Measurements from ENCODE around the gene NCCRP1. TPM values are rescaled to one million over a fixed set of nuclear protein-coding genes. Genes with fewer than 3 reads are reported as not detected.

The NCCRP1 gene
- total and polyA plus RNA-seq, 2 experiments from 2014 or later = 2.5 to 7.0 TPM

DNA sequence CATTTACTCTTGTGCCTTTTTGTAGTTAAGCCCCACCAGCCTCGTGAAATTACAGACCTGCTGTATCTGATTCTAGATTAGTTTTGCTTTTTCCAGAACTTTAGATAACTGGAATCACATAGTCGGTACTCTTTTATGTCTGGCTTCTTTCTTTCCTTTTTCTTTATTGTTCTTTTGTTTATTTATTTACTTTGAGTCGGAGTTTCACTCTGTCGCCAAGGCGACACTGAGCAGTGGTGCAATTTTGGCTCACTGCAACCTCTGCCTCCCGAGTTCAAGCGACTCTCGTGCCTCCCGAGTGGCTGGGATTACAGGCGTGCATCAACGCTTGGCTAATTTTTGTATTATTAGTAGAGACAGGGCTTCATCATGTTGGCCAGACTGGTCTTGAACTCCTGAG, 6.0 kb upstream of the NCCRP1 start:
- Histone ChIP-seq H3K9me3 (ENCODE audit: low read depth) (no peaks in the 10 kb centered on the region), H3K9me2 (replicated peaks; ENCODE audit: insufficient read depth) (no peaks in the 10 kb centered on the region), H3K27me3 (no peaks in the 10 kb centered on the region), H3K4me1 (ENCODE audit: insufficient read depth) (no peaks in the 10 kb centered on the region), H3K4me3 (no peak overlapping the region), H3K36me3 (replicated peaks; ENCODE audit: insufficient read depth, low read depth) (no peaks in the 10 kb centered on the region), H3K27ac (no peak overlapping the region), H4K20me1 (ENCODE audit: insufficient read depth, poor library complexity, severe bottlenecking) (no peaks in the 10 kb centered on the region), H2AFZ (no peak overlapping the region), H3K4me2 (no peak overlapping the region), H3K79me2 (no peaks in the 10 kb centered on the region)
- no peak for TF ChIP-seq EZH2 (IDR thresholded peaks at IDR 0.05; ENCODE audit: borderline replicate concordance)
- TF ChIP-seq EZH2phosphoT487 (IDR thresholded peaks at IDR 0.05; ENCODE audit: low read depth, severe bottlenecking, unreplicated experiment) = no peak
- TF ChIP-seq, protein P1, sequence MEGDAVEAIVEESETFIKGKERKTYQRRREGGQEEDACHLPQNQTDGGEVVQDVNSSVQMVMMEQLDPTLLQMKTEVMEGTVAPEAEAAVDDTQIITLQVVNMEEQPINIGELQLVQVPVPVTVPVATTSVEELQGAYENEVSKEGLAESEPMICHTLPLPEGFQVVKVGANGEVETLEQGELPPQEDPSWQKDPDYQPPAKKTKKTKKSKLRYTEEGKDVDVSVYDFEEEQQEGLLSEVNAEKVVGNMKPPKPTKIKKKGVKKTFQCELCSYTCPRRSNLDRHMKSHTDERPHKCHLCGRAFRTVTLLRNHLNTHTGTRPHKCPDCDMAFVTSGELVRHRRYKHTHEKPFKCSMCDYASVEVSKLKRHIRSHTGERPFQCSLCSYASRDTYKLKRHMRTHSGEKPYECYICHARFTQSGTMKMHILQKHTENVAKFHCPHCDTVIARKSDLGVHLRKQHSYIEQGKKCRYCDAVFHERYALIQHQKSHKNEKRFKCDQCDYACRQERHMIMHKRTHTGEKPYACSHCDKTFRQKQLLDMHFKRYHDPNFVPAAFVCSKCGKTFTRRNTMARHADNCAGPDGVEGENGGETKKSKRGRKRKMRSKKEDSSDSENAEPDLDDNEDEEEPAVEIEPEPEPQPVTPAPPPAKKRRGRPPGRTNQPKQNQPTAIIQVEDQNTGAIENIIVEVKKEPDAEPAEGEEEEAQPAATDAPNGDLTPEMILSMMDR (IDR thresholded peaks at IDR 0.05; ENCODE audit: poor library complexity) = no peak
- 45% methylated on average over 11 of the region's 11 CpGs for WGBS (ENCODE audit: low lambda C conversion rate, missing lambda C conversion rate)
- no peak for DNase-seq (ENCODE audit: low spot score)

DNA sequence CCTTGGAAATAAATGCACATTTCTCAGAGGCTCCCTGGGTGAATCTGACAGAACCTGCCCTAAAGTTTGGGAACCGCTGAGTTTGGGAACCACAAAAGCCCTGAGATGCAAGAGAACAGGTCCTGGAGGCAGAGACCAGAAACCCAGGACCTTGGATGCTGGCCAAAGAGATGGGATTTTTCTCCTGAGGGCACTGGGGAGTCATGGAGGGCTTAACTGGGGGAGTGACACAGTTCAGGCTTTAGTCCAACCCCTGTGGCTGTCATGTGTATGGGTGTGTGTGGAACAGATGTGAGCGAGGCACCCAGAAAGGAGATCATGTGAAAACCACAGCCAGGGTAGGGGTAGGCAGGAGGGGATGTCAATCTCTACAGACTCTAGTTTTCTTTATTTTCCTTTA, 3.9 kb upstream of the NCCRP1 start:
- 82% methylated on average over 2 of the region's 2 CpGs for WGBS (ENCODE audit: low lambda C conversion rate, missing lambda C conversion rate)
- TF ChIP-seq EZH2 (IDR thresholded peaks at IDR 0.05; ENCODE audit: borderline replicate concordance) = no peak
- no peak for TF ChIP-seq EZH2phosphoT487 (IDR thresholded peaks at IDR 0.05; ENCODE audit: low read depth, severe bottlenecking, unreplicated experiment)
- TF ChIP-seq, protein P1 (IDR thresholded peaks at IDR 0.05; ENCODE audit: poor library complexity) = no peak
- H3K4me3 ChIP-seq = no peak overlapping the region
- peaks cover 10% of the 10 kb centered on the region for H3K4me1 ChIP-seq (ENCODE audit: insufficient read depth)
- no peak overlapping the region for H3K4me2 ChIP-seq
- H3K36me3 ChIP-seq (replicated peaks; ENCODE audit: insufficient read depth, low read depth) = no peaks in the 10 kb centered on the region
- H3K79me2 ChIP-seq = no peaks in the 10 kb centered on the region
- H2AFZ ChIP-seq = no peak overlapping the region
- H3K9me2 ChIP-seq (replicated peaks; ENCODE audit: insufficient read depth) = no peaks in the 10 kb centered on the region
- DNase-seq (ENCODE audit: low spot score) = no peak
- H3K9me3 ChIP-seq (ENCODE audit: low read depth) = no peaks in the 10 kb centered on the region
- peaks cover 21% of the 10 kb centered on the region for H3K27me3 ChIP-seq
- H4K20me1 ChIP-seq (ENCODE audit: insufficient read depth, poor library complexity, severe bottlenecking) = no peaks in the 10 kb centered on the region
- H3K27ac ChIP-seq = no peak overlapping the region

DNA sequence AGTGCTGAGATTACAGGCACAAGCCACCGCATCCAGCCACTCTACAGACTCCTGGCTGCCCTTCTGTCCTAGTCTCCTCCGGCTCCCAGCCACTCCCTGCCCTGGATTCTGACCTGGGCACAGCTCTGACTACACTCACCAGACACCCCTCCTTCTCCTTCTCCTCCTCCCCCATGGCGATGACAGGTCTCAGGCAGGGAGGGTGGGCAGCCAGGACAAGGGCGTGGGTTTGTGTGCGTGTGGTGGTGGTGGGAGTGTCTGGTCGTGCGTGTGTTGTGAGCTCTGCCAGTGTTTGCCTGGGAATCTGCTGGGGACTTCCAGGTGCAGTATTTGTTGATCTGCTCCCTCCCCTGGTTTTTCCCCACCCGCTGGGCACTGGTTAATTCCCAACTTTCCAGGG, 3.0 kb upstream of the NCCRP1 start:
- no peak overlapping the region for H3K4me2 ChIP-seq
- TF ChIP-seq EZH2 (IDR thresholded peaks at IDR 0.05; ENCODE audit: borderline replicate concordance) = no peak
- TF ChIP-seq EZH2phosphoT487 (IDR thresholded peaks at IDR 0.05; ENCODE audit: low read depth, severe bottlenecking, unreplicated experiment) = no peak
- TF ChIP-seq, protein P1 (IDR thresholded peaks at IDR 0.05; ENCODE audit: poor library complexity) = no peak
- H3K36me3 ChIP-seq (replicated peaks; ENCODE audit: insufficient read depth, low read depth) = no peaks in the 10 kb centered on the region
- H3K9me3 ChIP-seq (ENCODE audit: low read depth) = no peaks in the 10 kb centered on the region
- H3K4me3 ChIP-seq = no peak overlapping the region
- H3K4me1 ChIP-seq (ENCODE audit: insufficient read depth) = peaks cover 10% of the 10 kb centered on the region
- peak; percentile 68 for DNase-seq (ENCODE audit: low spot score)
- H3K79me2 ChIP-seq = no peaks in the 10 kb centered on the region
- no peaks in the 10 kb centered on the region for H3K9me2 ChIP-seq (replicated peaks; ENCODE audit: insufficient read depth)
- WGBS (ENCODE audit: low lambda C conversion rate, missing lambda C conversion rate) = 8% methylated on average over 8 of the region's 8 CpGs
- no peaks in the 10 kb centered on the region for H4K20me1 ChIP-seq (ENCODE audit: insufficient read depth, poor library complexity, severe bottlenecking)
- peaks cover 27% of the 10 kb centered on the region for H3K27me3 ChIP-seq
- no peak overlapping the region for H2AFZ ChIP-seq
- no peak overlapping the region for H3K27ac ChIP-seq

Data from hepatocyte (in vitro differentiated cells).